ENCODE data around the gene ATP6V0D1.

Gene ATP6V0D1

DNA sequence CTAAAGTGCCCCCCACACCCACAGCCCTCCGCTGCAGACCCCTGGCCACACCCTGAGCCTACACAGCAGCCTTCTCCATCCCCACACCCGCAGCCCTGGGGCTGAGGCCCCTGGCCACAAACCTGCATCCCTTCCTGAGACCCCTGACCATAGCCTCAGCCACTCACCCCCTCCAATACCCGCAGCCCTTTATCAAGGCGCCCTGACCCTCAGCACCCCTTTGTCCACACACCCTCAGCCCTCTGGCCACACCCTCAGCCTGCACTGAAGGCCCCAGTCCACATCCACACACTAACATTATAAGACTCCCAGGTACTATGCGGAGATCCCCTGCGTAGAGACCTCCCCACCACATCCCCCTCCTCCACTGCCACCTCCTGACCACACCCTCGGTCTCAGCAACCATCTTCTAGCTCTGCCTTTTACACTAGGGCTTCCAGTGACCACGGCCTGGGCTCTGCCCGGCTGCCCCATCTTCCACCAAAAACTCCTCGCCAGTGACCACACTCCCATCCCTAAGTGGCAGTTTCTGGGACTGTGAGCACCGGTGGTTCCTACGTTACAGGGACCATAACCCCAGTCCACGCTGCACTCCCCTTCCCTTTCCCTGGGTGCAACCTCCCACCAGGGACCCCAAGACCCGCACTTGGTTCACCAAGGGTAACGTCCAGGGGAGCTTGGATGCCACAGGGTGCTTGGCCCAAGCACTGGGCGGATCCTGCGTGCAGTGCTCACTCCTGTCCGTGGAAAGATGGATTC is 88.5 kb downstream of the ATP6V0D1 start:
- DNase-seq (ENCODE audit: insufficient read length, low spot score) (no peak), FAIRE-seq (no peak)
- TF ChIP-seq SPI1 (IDR thresholded peaks at IDR 0.05; ENCODE audit: low read depth, low read length): no peak
- no peak for TF ChIP-seq PAX5 (IDR thresholded peaks at IDR 0.05; ENCODE audit: insufficient read depth, low read length, severe bottlenecking)
- no peak for TF ChIP-seq POLR2A (IDR thresholded peaks at IDR 0.05; ENCODE audit: low read depth, low read length)

DNA sequence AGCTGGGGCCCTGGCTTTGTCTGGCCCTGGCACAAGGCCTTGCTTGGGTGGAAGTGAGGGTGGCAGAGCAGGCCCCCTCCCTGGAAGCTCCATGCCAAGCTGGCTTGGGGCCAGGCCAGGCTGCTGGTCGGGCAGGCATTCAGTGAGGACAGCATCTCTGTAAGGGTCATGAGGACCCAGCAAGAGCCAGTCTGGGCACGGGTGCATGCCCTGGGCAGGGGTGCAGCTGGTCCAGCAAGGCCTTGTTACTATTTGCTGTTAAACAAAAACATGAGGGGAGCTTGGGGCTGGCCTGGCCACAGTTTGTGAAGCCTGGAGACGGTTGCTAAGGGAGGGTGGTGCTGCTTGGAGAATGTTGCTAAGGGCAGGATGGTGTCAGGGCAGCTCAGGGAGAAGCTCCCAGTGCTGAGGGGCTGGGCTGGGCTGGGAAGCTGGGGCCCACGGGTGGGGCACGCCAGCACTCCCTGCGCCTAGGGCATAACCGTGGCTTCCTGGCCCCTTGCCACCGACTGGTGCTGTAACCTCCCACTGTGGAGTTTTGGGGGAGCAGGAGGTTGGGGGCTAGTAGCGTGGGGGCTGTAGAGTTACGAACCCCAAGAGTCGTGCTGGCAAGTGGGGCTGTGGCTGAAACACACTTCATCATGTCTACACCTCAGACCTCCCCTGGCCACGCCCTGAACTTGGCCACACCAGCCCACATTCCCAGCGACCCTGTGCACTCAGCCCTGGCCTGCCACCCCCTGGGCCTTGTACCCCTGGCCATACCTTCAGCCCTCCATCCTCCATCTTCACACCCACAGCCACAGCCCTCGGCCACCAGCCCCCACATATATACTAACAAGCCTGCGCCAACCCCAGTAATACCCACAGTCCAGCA is 89.3 kb downstream of the ATP6V0D1 start:
- FAIRE-seq: no peak

DNA sequence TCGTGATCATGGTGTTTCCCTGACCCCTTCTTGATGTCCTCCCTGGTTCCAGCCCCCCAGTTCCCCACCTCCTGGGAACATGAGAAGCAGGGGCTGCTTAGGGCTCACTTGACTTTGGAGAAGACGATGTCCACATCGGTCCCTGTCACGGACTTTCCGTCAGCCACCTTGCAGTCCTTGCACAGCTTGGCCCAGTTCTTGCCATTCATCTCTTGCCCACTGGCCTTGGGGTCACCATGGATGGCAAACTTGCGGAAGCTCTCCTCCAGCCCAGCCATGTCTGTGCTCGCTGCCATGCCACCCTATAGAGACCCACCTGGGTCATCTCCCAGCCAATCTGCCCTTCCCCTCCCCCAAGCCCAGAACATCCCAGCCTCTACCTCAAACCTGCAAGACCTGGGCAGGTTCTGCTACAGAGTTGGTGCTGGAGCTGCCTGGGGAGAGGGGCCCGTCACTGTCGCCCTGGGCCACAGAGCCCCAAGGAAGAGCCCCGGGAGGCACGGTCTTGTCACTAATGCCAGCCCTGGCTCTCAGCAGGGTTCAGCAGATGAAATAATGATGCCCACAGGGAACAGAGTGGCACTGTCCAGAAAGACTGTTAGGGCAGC is 90.0 kb downstream of the ATP6V0D1 start:
- FAIRE-seq: no peak
- TF ChIP-seq SPI1 (IDR thresholded peaks at IDR 0.05; ENCODE audit: low read depth, low read length) (no peak), POLR2A (IDR thresholded peaks at IDR 0.05; ENCODE audit: low read depth, low read length) (no peak), POU2F2 (IDR thresholded peaks at IDR 0.05; ENCODE audit: low read depth, low read length) (no peak), PAX5 (IDR thresholded peaks at IDR 0.05; ENCODE audit: insufficient read depth, low read length, severe bottlenecking) (no peak), POLR2AphosphoS5 (IDR thresholded peaks at IDR 0.05; ENCODE audit: low read depth, low read length) (no peak), TAF1 (IDR thresholded peaks at IDR 0.05; ENCODE audit: low read depth, low read length) (no peak)
- no peak for DNase-seq (ENCODE audit: insufficient read length, low spot score)

More for the DNA sequence above, 89.3 kb downstream of the ATP6V0D1 start:
- no peak for DNase-seq (ENCODE audit: insufficient read length, low spot score)
- TF ChIP-seq POU2F2 (IDR thresholded peaks at IDR 0.05; ENCODE audit: low read depth, low read length): no peak
- no peak for TF ChIP-seq PAX5 (IDR thresholded peaks at IDR 0.05; ENCODE audit: insufficient read depth, low read length, severe bottlenecking)
- no peak for TF ChIP-seq TAF1 (IDR thresholded peaks at IDR 0.05; ENCODE audit: low read depth, low read length)
- TF ChIP-seq POLR2A (IDR thresholded peaks at IDR 0.05; ENCODE audit: low read depth, low read length): no peak
- no peak for TF ChIP-seq POLR2AphosphoS5 (IDR thresholded peaks at IDR 0.05; ENCODE audit: low read depth, low read length)
- no peak for TF ChIP-seq SPI1 (IDR thresholded peaks at IDR 0.05; ENCODE audit: low read depth, low read length)

GRCh38 chr16:67389911-67390815 is 90.8 kb downstream of the ATP6V0D1 start:
- TF ChIP-seq SPI1 (IDR thresholded peaks at IDR 0.05; ENCODE audit: low read depth, low read length) (no peak), POU2F2 (IDR thresholded peaks at IDR 0.05; ENCODE audit: low read depth, low read length) (no peak), PAX5 (IDR thresholded peaks at IDR 0.05; ENCODE audit: insufficient read depth, low read length, severe bottlenecking) (no peak), POLR2A (IDR thresholded peaks at IDR 0.05; ENCODE audit: low read depth, low read length) (no peak), POLR2AphosphoS5 (IDR thresholded peaks at IDR 0.05; ENCODE audit: low read depth, low read length) (no peak), TAF1 (IDR thresholded peaks at IDR 0.05; ENCODE audit: low read depth, low read length) (no peak)
- FAIRE-seq (no peak), DNase-seq (ENCODE audit: insufficient read length, low spot score) (no peak)

DNA sequence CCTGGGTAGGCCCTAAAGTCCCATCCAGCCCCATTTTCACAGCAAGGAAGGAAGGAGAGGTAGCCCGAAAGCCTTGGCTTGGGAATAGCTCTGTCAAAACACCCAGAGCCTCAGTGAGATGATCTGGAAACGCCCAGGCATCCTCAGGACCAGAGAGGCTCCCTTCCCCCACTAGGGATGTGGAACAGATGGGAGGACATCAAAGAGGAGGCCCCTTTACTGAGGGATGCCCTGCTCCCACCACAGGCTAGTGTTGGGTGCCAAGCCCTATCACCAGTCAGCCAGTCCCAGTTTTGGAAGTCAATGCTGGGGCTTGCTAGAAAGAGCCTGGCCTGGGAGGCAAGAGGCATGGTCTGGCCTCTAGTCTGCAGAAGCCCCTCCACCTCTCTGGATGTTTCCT is 92.4 kb downstream of the ATP6V0D1 start:
- TF ChIP-seq POU2F2 (IDR thresholded peaks at IDR 0.05; ENCODE audit: low read depth, low read length): no peak
- no peak for TF ChIP-seq TAF1 (IDR thresholded peaks at IDR 0.05; ENCODE audit: low read depth, low read length)
- no peak for TF ChIP-seq POLR2A (IDR thresholded peaks at IDR 0.05; ENCODE audit: low read depth, low read length)
- no peak for TF ChIP-seq SPI1 (IDR thresholded peaks at IDR 0.05; ENCODE audit: low read depth, low read length)
- TF ChIP-seq PAX5 (IDR thresholded peaks at IDR 0.05; ENCODE audit: insufficient read depth, low read length, severe bottlenecking): no peak
- TF ChIP-seq POLR2AphosphoS5 (IDR thresholded peaks at IDR 0.05; ENCODE audit: low read depth, low read length): no peak
- no peak for FAIRE-seq
- no peak for DNase-seq (ENCODE audit: insufficient read length, low spot score)

DNA sequence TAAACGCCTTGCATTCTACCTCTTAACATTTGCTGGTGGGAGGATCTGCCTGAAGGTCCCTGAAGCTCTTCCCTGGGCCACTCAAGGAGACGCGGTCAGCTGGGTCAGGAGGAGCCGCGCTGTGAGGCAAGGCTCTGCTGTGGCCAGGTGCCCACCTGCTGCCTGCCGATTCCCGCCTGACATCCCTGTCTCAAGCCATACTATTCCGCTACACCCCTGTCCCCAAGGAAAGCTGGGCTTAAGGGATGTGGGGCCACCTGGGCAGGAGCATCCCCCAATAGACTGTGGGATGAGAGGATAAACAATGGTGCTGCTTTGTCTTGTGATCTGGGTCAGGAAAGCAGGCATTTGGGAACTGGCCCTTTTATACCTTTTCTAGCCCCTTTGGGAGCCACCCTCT is 92.8 kb downstream of the ATP6V0D1 start:
- no peak for FAIRE-seq
- no peak for TF ChIP-seq POLR2A (IDR thresholded peaks at IDR 0.05; ENCODE audit: low read depth, low read length)
- TF ChIP-seq PAX5 (IDR thresholded peaks at IDR 0.05; ENCODE audit: insufficient read depth, low read length, severe bottlenecking): no peak
- no peak for TF ChIP-seq SPI1 (IDR thresholded peaks at IDR 0.05; ENCODE audit: low read depth, low read length)
- no peak for TF ChIP-seq POU2F2 (IDR thresholded peaks at IDR 0.05; ENCODE audit: low read depth, low read length)
- TF ChIP-seq POLR2AphosphoS5 (IDR thresholded peaks at IDR 0.05; ENCODE audit: low read depth, low read length): no peak
- TF ChIP-seq TAF1 (IDR thresholded peaks at IDR 0.05; ENCODE audit: low read depth, low read length): no peak
- no peak for DNase-seq (ENCODE audit: insufficient read length, low spot score)

Data from GM12891 (cell line).